Neutrophil (primary cell): ENCODE measurements around the gene ZNF418.

Experiments
- H3K27ac ChIP-seq: fragments of 200-600 bp; sonication (generic); 2 replicates; pipeline ENCODE4 v1.5.1; 2016; ENCODE audit warnings: mild to moderate bottlenecking, moderate library complexity
- H3K27me3 ChIP-seq: fragments of 200-600 bp; sonication (generic); 2 replicates; pipeline ENCODE4 v1.6.0; 2016; ENCODE audit warnings: mild to moderate bottlenecking
- H3K36me3 ChIP-seq: fragments of 200-600 bp; sonication (generic); 2 replicates; pipeline ENCODE4 v1.5.1; 2017
- H3K4me1 ChIP-seq, 2 experiments: fragments of 200-600 bp in 1 of 2; sonication (generic) in 1 of 2; 1 replicate in 1 of 2; 2 replicates in 1 of 2; pipeline versions ENCODE4 v1.5.1 to v1.6.1; 2013 to 2016; ENCODE audit warnings: low read depth in 1 of 2, low read length in 1 of 2, mild to moderate bottlenecking in 1 of 2, moderate library complexity in 1 of 2; ENCODE audit not compliant: control insufficient read depth in 1 of 2, insufficient read depth in 1 of 2
- H3K4me3 ChIP-seq, 2 experiments: fragments of 200-600 bp in 1 of 2; sonication (generic) in 1 of 2; 1 replicate in 1 of 2; 2 replicates in 1 of 2; pipeline ENCODE4 v1.5.1; 2013 to 2016; ENCODE audit warnings: low read depth in 1 of 2, low read length in 1 of 2, mild to moderate bottlenecking in 1 of 2, moderate library complexity in 1 of 2
- H3K9me3 ChIP-seq: fragments of 200-600 bp; sonication (generic); 2 replicates; pipeline ENCODE4 v1.5.1; 2016
- CTCF ChIP-seq: fragments of 200-600 bp; sonication (generic); IDR thresholded peaks from 2 replicates; pipeline ENCODE4 v1.5.1; 2016; ENCODE audit warnings: antibody characterized with exemption

Gene ZNF418

GRCh38 chr19:57954996-57955395 is 19.8 kb upstream of the ZNF418 start:
- Histone ChIP-seq H3K27ac (no peak overlapping the region), H3K9me3 (peaks cover 10% of the 10 kb centered on the region), H3K36me3 (no peaks in the 10 kb centered on the region), H3K4me1 (no peaks in the 10 kb centered on the region), H3K27me3 (no peaks in the 10 kb centered on the region), H3K4me3 (no peak overlapping the region)
- no peak for TF ChIP-seq CTCF

- no peak overlapping the region for H3K27ac ChIP-seq
- no peaks in the 10 kb centered on the region for H3K27me3 ChIP-seq
- H3K4me3 ChIP-seq = no peak overlapping the region
- TF ChIP-seq CTCF = no peak
- no peaks in the 10 kb centered on the region for H3K36me3 ChIP-seq
- H3K4me1 ChIP-seq = peaks cover 8 to 16% of the 10 kb centered on the region in 2 experiments
- peaks cover 20% of the 10 kb centered on the region for H3K9me3 ChIP-seq
These were observed 14.5 kb upstream of the ZNF418 start for GRCh38 chr19:57949702-57950101.

GRCh38 chr19:57949296-57949695 is 14.1 kb upstream of the ZNF418 start:
- TF ChIP-seq CTCF = no peak
- Histone ChIP-seq H3K27ac (no peak overlapping the region), H3K4me1 (peaks cover 8 to 16% of the 10 kb centered on the region in 2 experiments), H3K27me3 (no peaks in the 10 kb centered on the region), H3K36me3 (no peaks in the 10 kb centered on the region), H3K9me3 (peaks cover 20% of the 10 kb centered on the region), H3K4me3 (no peak overlapping the region)

GRCh38 chr19:57947419-57948134 is 12.4 kb upstream of the ZNF418 start, which contains the start of gene ZNF256:
TSS of gene ZNF256 (minus strand) at chr19:57947706. CDS start at chr19:57947474, 232 bp downstream.
- no peaks in the 10 kb centered on the region for H3K36me3 ChIP-seq
- H3K27ac ChIP-seq = no peak within 1 kb of the TSS
- H3K4me3 ChIP-seq = peak within 1 kb of the TSS; percentile 57 to 66
- no peaks in the 10 kb centered on the region for H3K27me3 ChIP-seq
- H3K4me1 ChIP-seq = peaks cover 16 to 17% of the 10 kb centered on the region in 2 experiments
- no peak for TF ChIP-seq CTCF
- peaks cover 27% of the 10 kb centered on the region for H3K9me3 ChIP-seq

GRCh38 chr19:57947088-57947418 is 11.9 kb upstream of the ZNF418 start:
- Histone ChIP-seq H3K27me3 (no peaks in the 10 kb centered on the region), H3K9me3 (peaks cover 32% of the 10 kb centered on the region), H3K4me1 (peaks cover 16 to 17% of the 10 kb centered on the region in 2 experiments), H3K36me3 (no peaks in the 10 kb centered on the region), H3K4me3 (peak overlapping the region; percentile 57 to 66), H3K27ac (no peak overlapping the region)
- no peak for TF ChIP-seq CTCF
